B cell (primary cell): ENCODE measurements around the gene PHB1. TPM values are rescaled to one million over a fixed set of nuclear protein-coding genes. Genes with fewer than 3 reads are reported as not detected.

Experiments
- ATAC-seq: fragments of 200-7000 bp; cut with Tn5 transposase; one replicate; pipeline ENCODE4 v1.10.0; 2021; ENCODE audit warnings: low read depth, mild to moderate bottlenecking, moderate number of reproducible peaks, moderate library complexity
- CTCF ChIA-PET: fragments of 350-600 bp; sonication (Branson Sonifier 250); formaldehyde crosslinking; loops from one replicate; lab custom pipeline; 2021; ENCODE audit warnings: antibody characterized with exemption, inconsistent platforms; lab: Charles Lee
- POLR2A ChIA-PET: fragments of 350-600 bp; sonication (Branson Sonifier 250); formaldehyde crosslinking; loops from one replicate; lab custom pipeline; 2021; ENCODE audit warnings: antibody characterized with exemption; lab: Charles Lee
- DNase-seq: peaks from one replicate; pipeline ENCODE4 v3.0.0; 2013
- H2AFZ ChIP-seq: 2 replicates; pipeline ENCODE4 v1.6.1; 2012; ENCODE audit warnings: mild to moderate bottlenecking, low read depth, low read length; ENCODE audit not compliant: insufficient read depth, poor library complexity, severe bottlenecking
- H3K27ac ChIP-seq, 2 donors: 1 replicate in 1 of 2; 2 replicates in 1 of 2; pipeline ENCODE4 v1.5.1; 2012 to 2013; ENCODE audit warnings: low read length in 2 of 2, mild to moderate bottlenecking in 2 of 2, moderate library complexity in 1 of 2
- H3K27me3 ChIP-seq, 4 experiments: fragments of 200-600 bp in 1 of 4; sonication (generic) in 1 of 4; replicated peaks in 1 of 4; 1 replicate in 2 of 4; 2 replicates in 2 of 4; pipeline versions ENCODE4 v1.6.1 to v1.7.0; 2013 to 2016; ENCODE audit warnings: low read length in 3 of 4, mild to moderate bottlenecking in 2 of 4, mixed read lengths in 1 of 4, moderate library complexity in 1 of 4; ENCODE audit not compliant: insufficient read depth in 4 of 4, control insufficient read depth in 3 of 4; ENCODE audit errors: control extremely low read depth in 1 of 4
- H3K36me3 ChIP-seq, 2 experiments: replicated peaks in 1 of 2; 1 replicate in 1 of 2; 2 replicates in 1 of 2; pipeline versions ENCODE4 v1.6.1 to v1.7.1; 2013; ENCODE audit warnings: low read length in 1 of 2; ENCODE audit not compliant: insufficient read depth in 2 of 2, control insufficient read depth in 1 of 2; ENCODE audit errors: control extremely low read depth in 1 of 2, extremely low read depth in 1 of 2
- H3K4me1 ChIP-seq, 2 donors: fragments of 200-600 bp in 1 of 2; sonication (generic) in 1 of 2; 1 replicate in 1 of 2; 2 replicates in 1 of 2; pipeline versions ENCODE4 v1.5.1 to v1.6.1; 2013 to 2017; ENCODE audit warnings: low read length in 2 of 2; ENCODE audit not compliant: control insufficient read depth in 2 of 2, insufficient read depth in 2 of 2
- H3K4me2 ChIP-seq: replicated peaks from 2 replicates; pipeline ENCODE3; 2012; ENCODE audit warnings: mild to moderate bottlenecking, low read depth, low read length; ENCODE audit not compliant: poor library complexity, severe bottlenecking
- H3K4me3 ChIP-seq, 5 experiments: fragments of 200-600 bp in 1 of 5; sonication (generic) in 1 of 5; 1 replicate in 3 of 5; 2 replicates in 2 of 5; pipeline versions ENCODE4 v1.5.1 to v1.7.0; 2011 to 2016; ENCODE audit warnings: low read length in 4 of 5, mild to moderate bottlenecking in 4 of 5, low read depth in 2 of 5, control low read depth in 1 of 5, moderate library complexity in 1 of 5; ENCODE audit not compliant: insufficient read depth in 1 of 5; ENCODE audit errors: control extremely low read depth in 1 of 5, extremely low read depth in 1 of 5
- H3K79me2 ChIP-seq: fragments of 200-600 bp; sonication (generic); one replicate; pipeline ENCODE4 v1.6.0; 2016; ENCODE audit warnings: low read length; ENCODE audit not compliant: control insufficient read depth, insufficient read depth
- H3K9ac ChIP-seq: fragments of 200-600 bp; sonication (generic); 2 replicates; pipeline ENCODE4 v1.6.1; 2017; ENCODE audit warnings: mild to moderate bottlenecking, low read length, moderate library complexity
- H3K9me3 ChIP-seq, 3 donors: one replicate each; pipeline versions ENCODE4 v1.6.1 to v1.7.1; 2013; ENCODE audit warnings: low read length in 2 of 3; ENCODE audit not compliant: control insufficient read depth in 2 of 3, insufficient read depth in 1 of 3; ENCODE audit errors: control extremely low read depth in 1 of 3
- H4K20me1 ChIP-seq: 2 replicates; pipeline ENCODE4 v1.6.0; 2012; ENCODE audit warnings: mild to moderate bottlenecking, low read length; ENCODE audit not compliant: insufficient read depth, control insufficient read depth, poor library complexity, severe bottlenecking
- H3K27ac Mint-ChIP-seq: one replicate; pipeline ENCODE4 v1.8.0; 2021; ENCODE audit warnings: mixed read lengths
- H3K27me3 Mint-ChIP-seq: one replicate; pipeline ENCODE4 v1.8.0; 2021; ENCODE audit warnings: mixed read lengths
- H3K4me1 Mint-ChIP-seq: one replicate; pipeline ENCODE4 v1.8.0; 2021; ENCODE audit warnings: mixed read lengths
- H3K4me3 Mint-ChIP-seq: one replicate; pipeline ENCODE4 v1.8.0; 2021; ENCODE audit warnings: mixed read lengths
- H3K9me3 Mint-ChIP-seq: one replicate; pipeline ENCODE4 v1.8.0; 2022; ENCODE audit warnings: mixed read lengths; ENCODE audit not compliant: insufficient read depth
- CTCF ChIP-seq: fragments of 200-600 bp; IDR thresholded peaks from one replicate; pipeline ENCODE4 v1.8.0; 2022; ENCODE audit warnings: antibody characterized with exemption, mild to moderate bottlenecking
- EZH2 ChIP-seq: IDR thresholded peaks from 2 replicates; pipeline ENCODE4 v1.6.1; 2012; ENCODE audit warnings: borderline replicate concordance, low read depth, mild to moderate bottlenecking, moderate library complexity, low read length; ENCODE audit not compliant: insufficient read depth, poor library complexity, severe bottlenecking
- WGBS: methylation state at CpG from one replicate; pipeline ENCODE4 v1.1.5; 2013; ENCODE audit warnings: missing lambda C conversion rate; ENCODE audit not compliant: insufficient coverage; 5-methylcytosine and 5-hydroxymethylcytosine counted together
- intact Hi-C: fragments of 100-400 bp; cut with micrococcal nuclease; formaldehyde crosslinking; loops from one replicate; pipeline ENCODE4 v1.10.0; 2022
- polyA plus RNA-seq: library from polyadenylated mRNA; depleted of rRNA; stranded (reverse); fragments of >200 nt; gene quantifications from 2 replicates; pipeline ENCODE4 v1.2.3, GENCODE V29; 2012
- total RNA-seq, 2 donors: library from RNA; stranded (reverse); fragments of 120-200 nt in 1 of 2; gene quantifications; 1 replicate in 1 of 2; 2 replicates in 1 of 2; pipeline versions ENCODE4 v1.2.3 to v1.2.4, GENCODE V29; 2013 to 2022

PHB1 gene
- total and polyA plus RNA-seq, 2 donors (not counting 1 experiment from before 2014, with no cell fraction given) = 45.5 to 72.3 TPM

GRCh38 chr17:49437696-49438435, 23.2 kb upstream of the PHB1 start:
- H4K20me1 ChIP-seq = no peaks in the 10 kb centered on the region
- peaks cover 12% of the 10 kb centered on the region for H3K4me1 Mint-ChIP-seq
- H3K27me3 Mint-ChIP-seq = peaks cover 55% of the 10 kb centered on the region
- peaks cover 0 to 4% (median 0%) of the 10 kb centered on the region in 3 donors for H3K9me3 ChIP-seq
- POLR2A ChIA-PET = no interaction called here
- no peaks in the 10 kb centered on the region for H3K9me3 Mint-ChIP-seq
- H3K27ac Mint-ChIP-seq = no peak overlapping the region
- DNase-seq (no peak), ATAC-seq (no peak)
- H3K9ac ChIP-seq = no peak overlapping the region
- H3K4me1 ChIP-seq = peaks cover 10 to 11% of the 10 kb centered on the region in 2 donors
- H3K4me3 Mint-ChIP-seq = no peak overlapping the region
- H2AFZ ChIP-seq = no peak overlapping the region
- H3K79me2 ChIP-seq = no peaks in the 10 kb centered on the region
- WGBS = 92% methylated on average over 3 of the region's 7 CpGs
- intact Hi-C loops = no loop called here
- CTCF ChIA-PET = interaction anchor here (0.6 to 2.2 kb wide), 3 partner anchors 40 to 119 kb away, joined by 3 to 9 read pairs (median 4); partner anchors contain the start of gene NGFR
- TF ChIP-seq EZH2 (no peak), CTCF (no peak)
- no peak overlapping the region for H3K4me2 ChIP-seq
- peaks cover 0 to 37% (median 5%) of the 10 kb centered on the region in 4 experiments for H3K27me3 ChIP-seq
- H3K36me3 ChIP-seq = no peaks in the 10 kb centered on the region
- H3K4me3 ChIP-seq = no peak overlapping the region
- H3K27ac ChIP-seq = no peak overlapping the region

GRCh38 chr17:49436174-49436573, 21.5 kb upstream of the PHB1 start:
- Mint-ChIP-seq H3K27me3 (peaks cover 50% of the 10 kb centered on the region), H3K4me1 (peaks cover 12% of the 10 kb centered on the region), H3K4me3 (no peak overlapping the region), H3K27ac (no peak overlapping the region), H3K9me3 (no peaks in the 10 kb centered on the region)
- Histone ChIP-seq H3K79me2 (no peaks in the 10 kb centered on the region), H3K4me3 (no peak overlapping the region), H4K20me1 (no peaks in the 10 kb centered on the region), H3K4me1 (peaks cover 10 to 11% of the 10 kb centered on the region in 2 donors), H3K4me2 (no peak overlapping the region), H3K9me3 (peaks cover 0 to 4% (median 0%) of the 10 kb centered on the region in 3 donors), H3K36me3 (no peaks in the 10 kb centered on the region), H3K27ac (no peak overlapping the region), H3K27me3 (peaks cover 0 to 35% (median 5%) of the 10 kb centered on the region in 4 experiments), H2AFZ (no peak overlapping the region), H3K9ac (no peak overlapping the region)
- intact Hi-C loops = no loop called here
- no peak for DNase-seq
- WGBS = 87% methylated on average over 4 of the region's 4 CpGs
- ChIA-PET CTCF (interaction anchor here (0.6 to 6.8 kb wide), 5 partner anchors 10 to 622 kb away, joined by 3 to 57 read pairs (median 8); no protein-coding TSS in a partner anchor), POLR2A (no interaction called here)
- no peak for ATAC-seq
- TF ChIP-seq CTCF (no peak), EZH2 (no peak)
